Loucy (cell line): ENCODE measurements around the gene STPG4.

Experiments used
- H2AFZ ChIP-seq: fragments of 200-600 bp; sonication (generic); 2 replicates; pipeline ENCODE4 v1.6.0; 2016; ENCODE audit warnings: antibody characterized with exemption, mild to moderate bottlenecking, low read length, moderate library complexity
- H3F3A ChIP-seq: fragments of 200-600 bp; 2 replicates; pipeline ENCODE4 v1.6.0; 2016; ENCODE audit warnings: antibody characterized with exemption, low read depth, mild to moderate bottlenecking
- H3K27me3 ChIP-seq: fragments of 200-600 bp; sonication (generic); 2 replicates; pipeline ENCODE4 v1.6.1; 2014; ENCODE audit warnings: low read length, mild to moderate bottlenecking; ENCODE audit not compliant: insufficient read depth, poor library complexity, severe bottlenecking
- H3K36me3 ChIP-seq: fragments of 200-600 bp; sonication (generic); 2 replicates; pipeline ENCODE4 v1.6.1; 2016; ENCODE audit warnings: low read length; ENCODE audit not compliant: insufficient read depth
- H3K4me1 ChIP-seq: fragments of 200-600 bp; sonication (generic); 2 replicates; pipeline ENCODE4 v1.5.1; 2014; ENCODE audit warnings: low read length, mild to moderate bottlenecking; ENCODE audit not compliant: insufficient read depth, poor library complexity, severe bottlenecking
- H3K4me2 ChIP-seq: fragments of 200-600 bp; sonication (generic); 2 replicates; pipeline ENCODE4 v1.6.0; 2014; ENCODE audit warnings: antibody characterized with exemption, low read length, low read depth, mild to moderate bottlenecking; ENCODE audit not compliant: poor library complexity, severe bottlenecking
- H3K4me3 ChIP-seq: fragments of 200-600 bp; sonication (generic); 2 replicates; pipeline ENCODE4 v1.5.1; 2014; ENCODE audit warnings: low read length, mild to moderate bottlenecking, mixed read lengths; ENCODE audit not compliant: poor library complexity, severe bottlenecking
- H3K79me2 ChIP-seq: fragments of 200-600 bp; sonication (generic); 2 replicates; pipeline ENCODE4 v1.6.1; 2014; ENCODE audit warnings: low read length; ENCODE audit not compliant: insufficient read depth
- H3K9ac ChIP-seq: fragments of 200-600 bp; sonication (generic); 2 replicates; pipeline ENCODE4 v1.6.0; 2014; ENCODE audit warnings: mild to moderate bottlenecking, low read depth, low read length, moderate library complexity; ENCODE audit not compliant: poor library complexity, severe bottlenecking
- H3K9me2 ChIP-seq: fragments of 200-600 bp; sonication (generic); replicated peaks from 2 replicates; pipeline ENCODE4 v1.6.1; 2016; ENCODE audit warnings: low read depth, low read length, mixed read lengths
- H3K9me3 ChIP-seq: fragments of 200-600 bp; sonication (generic); 2 replicates; pipeline ENCODE4 v1.6.1; 2014; ENCODE audit warnings: mild to moderate bottlenecking, antibody characterized with exemption, low read length, low read depth; ENCODE audit not compliant: insufficient read depth
- H4K20me1 ChIP-seq: fragments of 200-600 bp; sonication (generic); 2 replicates; pipeline ENCODE4 v1.6.0; 2014; ENCODE audit warnings: antibody characterized with exemption, low read length, mild to moderate bottlenecking; ENCODE audit not compliant: insufficient read depth, poor library complexity, severe bottlenecking
- EZH2phosphoT487 ChIP-seq: fragments of 200-600 bp; IDR thresholded peaks from 2 replicates; pipeline ENCODE4 v1.6.1; 2018; ENCODE audit warnings: antibody characterized with exemption, mild to moderate bottlenecking, moderate library complexity, borderline replicate concordance
- TF ChIP-seq, protein P1 (sequence below): fragments of 200-600 bp; sonication (generic); conservative IDR thresholded peaks from 2 replicates; pipeline ENCODE4 v1.5.1; 2014; ENCODE audit warnings: mild to moderate bottlenecking, antibody characterized with exemption, low read length

STPG4 gene

DNA sequence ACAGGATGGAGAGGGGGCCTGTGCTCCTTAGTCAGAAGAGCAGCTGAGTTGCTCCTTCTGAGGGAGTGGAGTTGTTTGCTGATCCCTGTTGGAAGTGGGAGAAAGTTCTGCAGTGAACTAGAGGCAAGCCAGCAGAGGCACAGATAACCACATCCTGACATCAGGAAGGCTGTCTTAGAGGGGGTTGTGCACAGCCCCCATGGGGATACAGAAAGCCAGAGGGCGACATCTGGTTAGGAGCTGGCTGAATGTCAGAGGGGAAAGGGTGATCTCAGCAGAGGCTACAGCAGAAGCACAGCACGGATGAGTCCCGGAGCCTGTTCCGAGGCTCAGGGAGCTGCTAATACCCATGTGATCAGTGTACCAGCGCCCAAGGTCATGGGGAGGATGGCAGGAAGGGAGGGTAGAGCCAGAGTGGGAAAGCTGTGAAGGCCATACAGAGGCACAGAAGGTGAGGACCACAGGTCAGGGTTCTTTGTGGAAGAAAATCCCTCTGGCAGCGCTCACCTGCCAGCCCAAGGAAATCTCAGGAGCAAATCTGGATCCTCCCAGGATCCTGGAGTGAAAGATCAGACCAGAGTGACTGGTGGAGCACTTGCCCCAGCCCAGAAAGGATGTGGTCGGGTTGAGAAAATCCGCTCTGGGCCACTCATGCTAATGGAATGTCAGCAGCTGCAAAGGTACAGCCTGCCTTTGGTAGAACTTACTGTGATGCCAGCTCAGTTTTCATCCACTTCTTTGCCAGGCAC, 111.8 kb downstream of the STPG4 start:
- H3K27me3 ChIP-seq = no peaks in the 10 kb centered on the region
- no peak overlapping the region for H2AFZ ChIP-seq
- H3K36me3 ChIP-seq = peaks cover 17% of the 10 kb centered on the region; the same call in 1 of the 2 replicates
- H3K4me1 ChIP-seq = peaks cover 5% of the 10 kb centered on the region
- TF ChIP-seq, protein P1, sequence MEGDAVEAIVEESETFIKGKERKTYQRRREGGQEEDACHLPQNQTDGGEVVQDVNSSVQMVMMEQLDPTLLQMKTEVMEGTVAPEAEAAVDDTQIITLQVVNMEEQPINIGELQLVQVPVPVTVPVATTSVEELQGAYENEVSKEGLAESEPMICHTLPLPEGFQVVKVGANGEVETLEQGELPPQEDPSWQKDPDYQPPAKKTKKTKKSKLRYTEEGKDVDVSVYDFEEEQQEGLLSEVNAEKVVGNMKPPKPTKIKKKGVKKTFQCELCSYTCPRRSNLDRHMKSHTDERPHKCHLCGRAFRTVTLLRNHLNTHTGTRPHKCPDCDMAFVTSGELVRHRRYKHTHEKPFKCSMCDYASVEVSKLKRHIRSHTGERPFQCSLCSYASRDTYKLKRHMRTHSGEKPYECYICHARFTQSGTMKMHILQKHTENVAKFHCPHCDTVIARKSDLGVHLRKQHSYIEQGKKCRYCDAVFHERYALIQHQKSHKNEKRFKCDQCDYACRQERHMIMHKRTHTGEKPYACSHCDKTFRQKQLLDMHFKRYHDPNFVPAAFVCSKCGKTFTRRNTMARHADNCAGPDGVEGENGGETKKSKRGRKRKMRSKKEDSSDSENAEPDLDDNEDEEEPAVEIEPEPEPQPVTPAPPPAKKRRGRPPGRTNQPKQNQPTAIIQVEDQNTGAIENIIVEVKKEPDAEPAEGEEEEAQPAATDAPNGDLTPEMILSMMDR = no peak
- TF ChIP-seq EZH2phosphoT487 = no peak
- H3K9me3 ChIP-seq = no peaks in the 10 kb centered on the region
- H3K9me2 ChIP-seq = no peaks in the 10 kb centered on the region
- H3K4me3 ChIP-seq = no peak overlapping the region
- H3F3A ChIP-seq = no peaks in the 10 kb centered on the region
- H3K9ac ChIP-seq = no peak overlapping the region
- no peaks in the 10 kb centered on the region for H3K79me2 ChIP-seq
- no peaks in the 10 kb centered on the region for H4K20me1 ChIP-seq
- H3K4me2 ChIP-seq = no peak overlapping the region

- H3K9ac ChIP-seq = no peak overlapping the region
- H3K4me2 ChIP-seq = no peak overlapping the region
- H3K9me2 ChIP-seq = no peaks in the 10 kb centered on the region
- TF ChIP-seq, protein P1 = no peak
- no peak for TF ChIP-seq EZH2phosphoT487
- no peaks in the 10 kb centered on the region for H4K20me1 ChIP-seq
- no peak overlapping the region for H3K4me3 ChIP-seq
- H2AFZ ChIP-seq = no peak overlapping the region
- H3K9me3 ChIP-seq = no peaks in the 10 kb centered on the region
- no peaks in the 10 kb centered on the region for H3K79me2 ChIP-seq
- H3K4me1 ChIP-seq = peaks cover 5% of the 10 kb centered on the region
- H3F3A ChIP-seq = no peaks in the 10 kb centered on the region
- no peaks in the 10 kb centered on the region for H3K27me3 ChIP-seq
- peaks cover 13% of the 10 kb centered on the region; the same call in 1 of the 2 replicates for H3K36me3 ChIP-seq
Measured at GRCh38 chr2:47041891-47042684, 113.0 kb downstream of the STPG4 start.

GRCh38 chr2:47041063-47041462, 114.0 kb downstream of the STPG4 start:
- Histone ChIP-seq H3K27me3 (no peaks in the 10 kb centered on the region), H3K4me2 (no peak overlapping the region), H2AFZ (no peak overlapping the region), H3K36me3 (peaks cover 2% of the 10 kb centered on the region; the same call in 1 of the 2 replicates), H3K4me1 (peaks cover 13% of the 10 kb centered on the region), H3K9ac (no peak overlapping the region), H3K9me3 (no peaks in the 10 kb centered on the region), H4K20me1 (no peaks in the 10 kb centered on the region), H3K79me2 (no peaks in the 10 kb centered on the region), H3K9me2 (no peaks in the 10 kb centered on the region), H3F3A (no peaks in the 10 kb centered on the region), H3K4me3 (no peak overlapping the region)
- TF ChIP-seq EZH2phosphoT487 = no peak
